K562 (cell line): ENCODE results near the gene ANKS3. TPM values are rescaled to one million over a fixed set of nuclear protein-coding genes. Genes with fewer than 3 reads are reported as not detected.

Experiments used
- BCOR ChIP-seq: fragments of 450-650 bp; IDR thresholded peaks from 2 replicates; pipeline ENCODE4 v1.6.1; 2016
- CBX1 ChIP-seq: sonication (generic); IDR thresholded peaks from 2 replicates; pipeline ENCODE4 v1.6.1; 2016; ENCODE audit warnings: antibody characterized with exemption, low read depth, mild to moderate bottlenecking
- CC2D1A ChIP-seq: fragments of 450-650 bp; IDR thresholded peaks from 2 replicates; pipeline ENCODE4 v1.6.1; 2017; ENCODE audit warnings: mild to moderate bottlenecking
- E2F3 ChIP-seq: fragments of 250-450 bp; sonication (Bioruptor Pico); IDR thresholded peaks from 2 replicates; pipeline ENCODE4 v1.4.0; 2020; ENCODE audit warnings: mild to moderate bottlenecking
- FOXK2 ChIP-seq, 2 experiments: fragments of 450-650 bp; IDR thresholded peaks in 1 of 2; conservative IDR thresholded peaks in 1 of 2; 2 replicates each; pipeline ENCODE4 v1.6.1; 2016; ENCODE audit warnings: low read depth in 2 of 2, mild to moderate bottlenecking in 1 of 2
- GATA2 ChIP-seq: sonication (generic); formaldehyde crosslinking; IDR thresholded peaks from 2 replicates; pipeline ENCODE4 v1.4.0; 2020; ENCODE audit warnings: mild to moderate bottlenecking, missing genetic modification reagents
- HLTF ChIP-seq: fragments of 450-650 bp; IDR thresholded peaks from 2 replicates; pipeline ENCODE4 v1.6.1; 2016
- MTA3 ChIP-seq: fragments of 450-650 bp; formaldehyde crosslinking; IDR thresholded peaks from 2 replicates; pipeline ENCODE4 v1.6.1; 2017; ENCODE audit warnings: mild to moderate bottlenecking, borderline replicate concordance
- MYC ChIP-seq, 2 experiments: fragments of 250-450 bp in 1 of 2; sonication (Bioruptor Pico) in 1 of 2; IDR thresholded peaks; 2 replicates each; pipeline versions ENCODE4 v1.5.1 to v1.6.1; 2012 to 2021; ENCODE audit warnings: low read depth in 2 of 2, borderline replicate concordance in 1 of 2, improper control_type of control experiment in 1 of 2, low read length in 1 of 2, mild to moderate bottlenecking in 1 of 2, moderate library complexity in 1 of 2
- NFIX ChIP-seq: fragments of 250-450 bp; sonication (Bioruptor Pico); IDR thresholded peaks from 2 replicates; pipeline ENCODE4 v1.4.0; 2020; ENCODE audit warnings: low read depth, mild to moderate bottlenecking, moderate library complexity
- PCBP1 ChIP-seq: fragments of 200-400 bp; formaldehyde crosslinking; IDR thresholded peaks from 2 replicates; pipeline ENCODE4 v1.6.1; 2018; ENCODE audit warnings: mild to moderate bottlenecking, low read depth, low read length; ENCODE audit not compliant: poor library complexity, severe bottlenecking
- POLR2B ChIP-seq: fragments of 450-650 bp; IDR thresholded peaks from 2 replicates; pipeline ENCODE4 v1.6.1; 2018; ENCODE audit warnings: low read depth; ENCODE audit not compliant: partially characterized antibody
- RBM15 ChIP-seq: fragments of 200-400 bp; formaldehyde crosslinking; IDR thresholded peaks from 2 replicates; pipeline ENCODE4 v1.6.1; 2018; ENCODE audit warnings: mild to moderate bottlenecking, low read length, moderate library complexity; ENCODE audit not compliant: insufficient read depth
- RFX1 ChIP-seq: fragments of 450-650 bp; IDR thresholded peaks from 2 replicates; pipeline ENCODE4 v1.6.1; 2016; ENCODE audit warnings: mild to moderate bottlenecking, moderate library complexity
- ZFP36 ChIP-seq: fragments of 150-350 bp; IDR thresholded peaks from 2 replicates; pipeline ENCODE4 v1.6.1; 2018; ENCODE audit warnings: low read length, low read depth; ENCODE audit not compliant: partially characterized antibody
- ZFPM2 ChIP-seq: fragments of 250-450 bp; sonication (Bioruptor Pico); IDR thresholded peaks from 2 replicates; pipeline ENCODE4 v1.5.1; 2022; ENCODE audit warnings: mild to moderate bottlenecking
- ZNF707 ChIP-seq: fragments of 250-450 bp; sonication (Bioruptor Pico); conservative IDR thresholded peaks from 2 replicates; pipeline ENCODE4 v1.8.0; 2022; ENCODE audit warnings: inconsistent platforms, mild to moderate bottlenecking, moderate library complexity
- polyA plus RNA-seq, 8 experiments: library from polyadenylated mRNA; depleted of rRNA in 4 of 8; stranded (reverse) in 5 of 8; unstranded in 3 of 8; fragments of >200 nt; fragmentation: Nextera tagmentation in 2 of 8; fragmentation: Illumina TruSeq in 1 of 8; extraction: Ambion mirVana in 2 of 8; extraction: Trizol in 1 of 8; gene quantifications; 2 replicates each; pipeline versions ENCODE4 v1.2.1 to v1.2.3, GENCODE V29; 2011 to 2014; ENCODE audit warnings: inconsistent platforms in 1 of 8, missing spikeins in 1 of 8
- total RNA-seq, 7 experiments: library from RNA; depleted of rRNA in 6 of 7; stranded (reverse); fragments of >200 nt in 6 of 7; fragmentation: Illumina TruSeq in 2 of 7; extraction: Trizol in 2 of 7; gene quantifications; 2 replicates each; pipeline versions ENCODE4 v1.2.1 to v1.2.3, GENCODE V29; 2011 to 2021; ENCODE audit warnings: low replicate concordance in 1 of 7
- TF ChIP-seq, protein P1 (sequence below): fragments of 250-450 bp; sonication (Bioruptor Pico); IDR thresholded peaks from 2 replicates; pipeline ENCODE4 v1.4.0; 2020; ENCODE audit warnings: mild to moderate bottlenecking
- TF ChIP-seq, protein P2 (sequence below): fragments of 200-800 bp; sonication (Bioruptor generic); IDR thresholded peaks from 2 replicates; pipeline ENCODE4 v1.6.1; 2017; ENCODE audit warnings: missing genetic modification characterization, missing compliant biosample characterization
- TF ChIP-seq, protein P3 (sequence below): sonication (generic); formaldehyde crosslinking; IDR thresholded peaks from 2 replicates; pipeline ENCODE4 v1.8.0; 2022; ENCODE audit warnings: mild to moderate bottlenecking, low read depth, missing genetic modification reagents
- TF ChIP-seq, protein P4 (sequence below): sonication (generic); formaldehyde crosslinking; IDR thresholded peaks from 2 replicates; pipeline ENCODE4 v1.8.0; 2022; ENCODE audit warnings: missing genetic modification reagents, mild to moderate bottlenecking, moderate library complexity, borderline replicate concordance
- TF ChIP-seq, protein P5 (sequence below): IDR thresholded peaks from 2 replicates; pipeline ENCODE4 v1.6.1; 2011; ENCODE audit not compliant: insufficient read length; ENCODE audit errors: extremely low read depth

ANKS3 gene
- total and polyA plus RNA-seq, 9 of the 15 experiments (the other 6 are each of a cell fraction or from before 2014, with no cell fraction given) = 0.43 to 25.7 (median 14.8) TPM

DNA sequence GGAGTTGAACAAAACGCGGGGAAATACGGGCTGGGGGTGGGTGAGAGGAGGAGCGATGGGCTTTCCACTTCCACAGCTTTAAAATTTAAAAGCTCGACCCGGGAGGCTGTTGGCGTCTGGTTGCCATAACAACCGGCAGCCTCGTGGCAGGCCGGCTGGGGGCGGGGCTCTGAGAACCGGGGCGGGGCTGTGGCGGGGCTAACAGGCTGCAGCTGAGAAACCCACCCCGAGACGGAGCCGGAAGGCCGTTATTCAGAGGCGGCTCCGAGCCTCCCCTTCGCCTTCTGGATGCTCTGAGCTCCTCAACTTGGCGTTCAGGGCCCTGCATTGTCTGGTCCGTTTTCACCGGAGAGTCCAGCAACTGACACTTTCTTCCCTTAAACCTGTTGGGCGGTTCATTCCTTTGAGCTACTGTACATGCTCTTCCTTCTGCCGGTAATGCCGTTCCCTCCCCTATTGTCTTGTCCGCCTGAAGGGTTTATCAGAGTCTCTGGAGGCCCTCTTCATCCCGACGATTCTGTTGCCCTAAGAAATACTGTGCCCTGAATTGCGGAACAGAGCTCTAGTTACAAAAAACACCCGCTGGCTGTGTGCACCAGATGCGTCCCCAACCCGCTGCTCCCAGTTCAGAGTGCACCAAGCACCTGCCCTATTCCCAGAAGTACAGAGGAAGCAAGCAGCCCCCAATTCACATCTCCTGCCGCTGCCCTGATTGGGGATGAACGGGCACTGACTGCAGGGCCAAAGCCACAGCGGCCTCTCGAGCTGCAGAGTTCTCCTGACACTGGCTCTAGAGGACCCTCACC is 862 bp upstream of the ANKS3 start (continued):
- TF ChIP-seq FOXK2 (conservative IDR thresholded peaks at IDR 0.05 in 1 of 2, IDR thresholded peaks at IDR 0.05 in 1 of 2; ENCODE audit: low read depth in 2 of 2) (no peak), HLTF (no peak), MYC (IDR thresholded peaks at IDR 0.05; ENCODE audit: low read depth, low read length) (peak; percentile 55), MYC (CRISPR knock-in tag; IDR thresholded peaks at IDR 0.05; ENCODE audit: borderline replicate concordance, low read depth) (no peak), GATA2 (CRISPR knock-in tag) (no peak), CBX1 (no peak), RFX1 (peak; percentile 99), CC2D1A (no peak), ZNF707 (no peak), E2F3 (CRISPR knock-in tag) (no peak), NFIX (CRISPR knock-in tag) (no peak), ZFP36 (no peak), ZFPM2 (CRISPR knock-in tag) (no peak), BCOR (0 out of 2 replicates have a peak, but pooled peaks have one; percentile 17), POLR2B (no peak), PCBP1 (no peak), RBM15 (no peak), MTA3 (no peak)
- TF ChIP-seq, protein P1, sequence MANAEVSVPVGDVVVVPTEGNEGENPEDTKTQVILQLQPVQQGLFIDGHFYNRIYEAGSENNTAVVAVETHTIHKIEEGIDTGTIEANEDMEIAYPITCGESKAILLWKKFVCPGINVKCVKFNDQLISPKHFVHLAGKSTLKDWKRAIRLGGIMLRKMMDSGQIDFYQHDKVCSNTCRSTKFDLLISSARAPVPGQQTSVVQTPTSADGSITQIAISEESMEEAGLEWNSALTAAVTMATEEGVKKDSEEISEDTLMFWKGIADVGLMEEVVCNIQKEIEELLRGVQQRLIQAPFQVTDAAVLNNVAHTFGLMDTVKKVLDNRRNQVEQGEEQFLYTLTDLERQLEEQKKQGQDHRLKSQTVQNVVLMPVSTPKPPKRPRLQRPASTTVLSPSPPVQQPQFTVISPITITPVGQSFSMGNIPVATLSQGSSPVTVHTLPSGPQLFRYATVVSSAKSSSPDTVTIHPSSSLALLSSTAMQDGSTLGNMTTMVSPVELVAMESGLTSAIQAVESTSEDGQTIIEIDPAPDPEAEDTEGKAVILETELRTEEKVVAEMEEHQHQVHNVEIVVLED (CRISPR knock-in tag) = no peak
- TF ChIP-seq, protein P2, sequence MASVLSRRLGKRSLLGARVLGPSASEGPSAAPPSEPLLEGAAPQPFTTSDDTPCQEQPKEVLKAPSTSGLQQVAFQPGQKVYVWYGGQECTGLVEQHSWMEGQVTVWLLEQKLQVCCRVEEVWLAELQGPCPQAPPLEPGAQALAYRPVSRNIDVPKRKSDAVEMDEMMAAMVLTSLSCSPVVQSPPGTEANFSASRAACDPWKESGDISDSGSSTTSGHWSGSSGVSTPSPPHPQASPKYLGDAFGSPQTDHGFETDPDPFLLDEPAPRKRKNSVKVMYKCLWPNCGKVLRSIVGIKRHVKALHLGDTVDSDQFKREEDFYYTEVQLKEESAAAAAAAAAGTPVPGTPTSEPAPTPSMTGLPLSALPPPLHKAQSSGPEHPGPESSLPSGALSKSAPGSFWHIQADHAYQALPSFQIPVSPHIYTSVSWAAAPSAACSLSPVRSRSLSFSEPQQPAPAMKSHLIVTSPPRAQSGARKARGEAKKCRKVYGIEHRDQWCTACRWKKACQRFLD (CRISPR knock-in tag) = 0 out of 2 replicates have a peak, but pooled peaks have one; percentile 45
- TF ChIP-seq, protein P3, sequence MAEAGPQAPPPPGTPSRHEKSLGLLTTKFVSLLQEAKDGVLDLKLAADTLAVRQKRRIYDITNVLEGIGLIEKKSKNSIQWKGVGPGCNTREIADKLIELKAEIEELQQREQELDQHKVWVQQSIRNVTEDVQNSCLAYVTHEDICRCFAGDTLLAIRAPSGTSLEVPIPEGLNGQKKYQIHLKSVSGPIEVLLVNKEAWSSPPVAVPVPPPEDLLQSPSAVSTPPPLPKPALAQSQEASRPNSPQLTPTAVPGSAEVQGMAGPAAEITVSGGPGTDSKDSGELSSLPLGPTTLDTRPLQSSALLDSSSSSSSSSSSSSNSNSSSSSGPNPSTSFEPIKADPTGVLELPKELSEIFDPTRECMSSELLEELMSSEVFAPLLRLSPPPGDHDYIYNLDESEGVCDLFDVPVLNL (CRISPR knock-in tag) = no peak
- TF ChIP-seq, protein P4, sequence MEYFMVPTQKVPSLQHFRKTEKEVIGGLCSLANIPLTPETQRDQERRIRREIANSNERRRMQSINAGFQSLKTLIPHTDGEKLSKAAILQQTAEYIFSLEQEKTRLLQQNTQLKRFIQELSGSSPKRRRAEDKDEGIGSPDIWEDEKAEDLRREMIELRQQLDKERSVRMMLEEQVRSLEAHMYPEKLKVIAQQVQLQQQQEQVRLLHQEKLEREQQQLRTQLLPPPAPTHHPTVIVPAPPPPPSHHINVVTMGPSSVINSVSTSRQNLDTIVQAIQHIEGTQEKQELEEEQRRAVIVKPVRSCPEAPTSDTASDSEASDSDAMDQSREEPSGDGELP (CRISPR knock-in tag) = peak; percentile 17; the same call in 1 of the 2 replicates
- TF ChIP-seq, protein P5, sequence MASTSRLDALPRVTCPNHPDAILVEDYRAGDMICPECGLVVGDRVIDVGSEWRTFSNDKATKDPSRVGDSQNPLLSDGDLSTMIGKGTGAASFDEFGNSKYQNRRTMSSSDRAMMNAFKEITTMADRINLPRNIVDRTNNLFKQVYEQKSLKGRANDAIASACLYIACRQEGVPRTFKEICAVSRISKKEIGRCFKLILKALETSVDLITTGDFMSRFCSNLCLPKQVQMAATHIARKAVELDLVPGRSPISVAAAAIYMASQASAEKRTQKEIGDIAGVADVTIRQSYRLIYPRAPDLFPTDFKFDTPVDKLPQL = no peak
